KOPT-K1 (cell line): ENCODE data around the gene DSTN.

Experiments
- H3K27ac ChIP-seq: fragments of 200-600 bp; sonication (generic); 2 replicates; pipeline ENCODE4 v1.5.1; 2016; ENCODE audit warnings: antibody characterized with exemption, mild to moderate bottlenecking, low read depth, low read length; ENCODE audit not compliant: poor library complexity, severe bottlenecking
- H3K36me3 ChIP-seq: fragments of 200-600 bp; sonication (generic); 2 replicates; pipeline ENCODE4 v1.5.1; 2017; ENCODE audit warnings: antibody characterized with exemption, mild to moderate bottlenecking, low read length, moderate library complexity; ENCODE audit not compliant: insufficient read depth
- H3K9me3 ChIP-seq: fragments of 200-600 bp; sonication (generic); 2 replicates; pipeline ENCODE4 v1.5.1; 2017; ENCODE audit warnings: antibody characterized with exemption, low read length, mild to moderate bottlenecking; ENCODE audit not compliant: insufficient read depth, poor library complexity, severe bottlenecking

The DSTN gene

GRCh38 chr20:17569616-17570346 lies at the start of gene DSTN:
TSS of gene DSTN (plus strand) at chr20:17570075. CDS start at chr20:17570209, 134 bp downstream.
- peak within 1 kb of the TSS; percentile 64 for H3K27ac ChIP-seq

DNA sequence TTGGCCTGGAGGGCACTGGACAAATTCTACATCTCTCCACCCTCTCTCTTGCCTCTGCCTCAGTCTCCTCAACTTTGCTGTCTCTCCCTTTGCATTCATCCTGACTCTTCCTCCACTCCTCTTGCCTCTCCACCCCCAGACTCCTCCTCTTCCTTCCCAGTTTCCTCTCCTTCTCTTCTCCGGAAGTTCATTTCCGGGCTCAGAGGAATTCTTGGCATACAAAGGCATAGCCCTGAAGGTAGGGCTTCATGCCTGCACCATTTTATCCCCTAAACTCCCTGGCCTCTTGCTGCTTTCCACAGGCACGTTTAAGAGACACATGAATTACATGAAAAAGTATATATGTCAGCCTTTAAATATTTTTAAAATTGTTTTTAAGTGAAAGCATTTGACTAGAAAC lies 49.3 kb upstream of the DSTN start:
- no peaks in the 10 kb centered on the region for H3K9me3 ChIP-seq
- no peaks in the 10 kb centered on the region for H3K36me3 ChIP-seq
- no peak overlapping the region for H3K27ac ChIP-seq

More at GRCh38 chr20:17569616-17570346, at the start of gene DSTN:
- Histone ChIP-seq H3K36me3 (no peaks in the 10 kb centered on the region), H3K9me3 (no peaks in the 10 kb centered on the region)

GRCh38 chr20:17522528-17522927 lies 47.3 kb upstream of the DSTN start:
- Histone ChIP-seq H3K9me3 (no peaks in the 10 kb centered on the region), H3K27ac (no peak overlapping the region), H3K36me3 (no peaks in the 10 kb centered on the region)

- H3K9me3 ChIP-seq = no peaks in the 10 kb centered on the region
- H3K27ac ChIP-seq = no peak overlapping the region
- no peaks in the 10 kb centered on the region for H3K36me3 ChIP-seq
Measured at GRCh38 chr20:17523326-17523725, 46.5 kb upstream of the DSTN start.

- Histone ChIP-seq H3K9me3 (no peaks in the 10 kb centered on the region), H3K27ac (no peak overlapping the region), H3K36me3 (no peaks in the 10 kb centered on the region)
Measured at GRCh38 chr20:17524560-17524959, 45.3 kb upstream of the DSTN start.

- Histone ChIP-seq H3K36me3 (no peaks in the 10 kb centered on the region), H3K27ac (no peak overlapping the region)
Measured at GRCh38 chr20:17525132-17525531, 44.7 kb upstream of the DSTN start.

GRCh38 chr20:17525650-17526049 lies 44.2 kb upstream of the DSTN start:
- H3K9me3 ChIP-seq = no peaks in the 10 kb centered on the region
- H3K36me3 ChIP-seq = no peaks in the 10 kb centered on the region
- no peak overlapping the region for H3K27ac ChIP-seq

More at GRCh38 chr20:17525132-17525531, 44.7 kb upstream of the DSTN start:
- no peaks in the 10 kb centered on the region for H3K9me3 ChIP-seq

DNA sequence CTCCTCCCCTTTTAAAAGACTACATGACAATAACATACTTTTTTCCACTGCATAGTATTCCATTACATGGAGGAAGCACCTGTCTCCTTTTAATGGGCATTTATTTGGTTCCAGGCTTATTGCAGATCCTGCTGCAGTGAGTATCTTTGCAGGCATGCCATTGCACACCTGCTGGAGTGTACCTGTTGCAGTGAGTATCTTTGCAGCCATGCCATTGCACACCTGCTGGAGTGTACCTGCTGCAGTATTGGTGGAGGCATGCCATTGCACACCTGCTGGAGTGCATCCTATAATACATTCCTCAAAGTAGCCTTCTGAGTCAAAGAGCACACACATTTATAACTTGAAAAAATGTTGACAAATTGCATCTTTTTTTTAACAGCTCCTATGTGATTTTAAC lies 40.3 kb upstream of the DSTN start:
- H3K36me3 ChIP-seq = no peaks in the 10 kb centered on the region
- H3K27ac ChIP-seq = no peak overlapping the region
- no peaks in the 10 kb centered on the region for H3K9me3 ChIP-seq

- no peak overlapping the region for H3K27ac ChIP-seq
- H3K9me3 ChIP-seq = no peaks in the 10 kb centered on the region
- no peaks in the 10 kb centered on the region for H3K36me3 ChIP-seq
Measured at GRCh38 chr20:17530153-17530552, 39.7 kb upstream of the DSTN start.

DNA sequence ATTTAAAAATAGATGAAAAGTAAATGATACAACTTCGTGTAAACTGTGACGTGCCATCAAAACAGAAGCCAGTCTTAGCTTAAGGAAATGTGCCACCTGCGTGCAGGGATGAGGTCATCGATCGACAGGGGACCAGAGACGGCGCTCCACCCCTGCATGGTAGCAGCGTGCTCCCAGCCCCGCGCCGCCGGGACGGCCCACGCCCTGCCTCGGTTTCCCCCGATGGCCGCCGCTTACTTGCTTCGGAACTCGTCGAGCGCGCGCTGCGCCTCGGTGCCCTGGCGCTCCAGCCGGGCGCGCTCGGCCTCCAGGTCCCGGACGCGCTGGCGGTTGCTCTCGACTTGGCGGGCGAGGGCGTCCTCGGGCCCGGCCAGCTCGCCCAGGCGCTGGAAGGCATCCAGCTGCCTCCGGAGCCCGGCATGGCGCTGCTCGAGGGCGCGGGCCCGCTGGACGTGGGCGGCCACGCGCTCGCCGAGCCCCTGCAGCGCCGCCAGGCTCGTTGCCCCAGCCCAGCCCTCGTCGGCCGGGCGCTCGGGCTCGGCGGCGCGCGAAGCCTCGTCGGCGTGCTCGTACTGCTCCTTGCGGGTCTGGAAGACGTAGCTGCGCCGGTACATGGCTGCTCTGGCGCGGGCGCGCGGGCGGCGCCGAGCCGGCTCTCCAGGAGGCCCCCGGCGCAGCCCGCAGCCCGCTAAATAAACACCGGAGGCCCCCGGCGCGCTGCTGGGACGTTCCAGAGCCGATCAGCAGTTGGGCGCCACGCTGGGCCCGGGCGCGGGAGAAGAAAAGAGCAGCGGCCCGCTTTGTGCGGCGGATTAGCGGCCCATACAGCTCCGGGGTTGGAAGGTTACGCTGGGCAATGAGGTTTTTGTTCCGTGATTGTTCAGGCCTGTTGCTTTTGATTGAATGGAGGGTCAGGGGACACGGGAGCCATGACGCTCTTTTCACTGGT lies 38.9 kb upstream of the DSTN start, which contains the start of gene BFSP1:
BFSP1 (minus strand) TSS at position 664 of the 949 bp plus-strand sequence; CDS start at position 614, 50 bp downstream.
- no peak within 1 kb of the TSS for H3K27ac ChIP-seq

GRCh38 chr20:17531665-17532025 lies 38.2 kb upstream of the DSTN start:
- H3K9me3 ChIP-seq = no peaks in the 10 kb centered on the region
- no peak overlapping the region for H3K27ac ChIP-seq
- no peaks in the 10 kb centered on the region for H3K36me3 ChIP-seq

More for the DNA sequence above, 38.9 kb upstream of the DSTN start, which contains the start of gene BFSP1:
- H3K36me3 ChIP-seq = no peaks in the 10 kb centered on the region
- H3K9me3 ChIP-seq = no peaks in the 10 kb centered on the region

DNA sequence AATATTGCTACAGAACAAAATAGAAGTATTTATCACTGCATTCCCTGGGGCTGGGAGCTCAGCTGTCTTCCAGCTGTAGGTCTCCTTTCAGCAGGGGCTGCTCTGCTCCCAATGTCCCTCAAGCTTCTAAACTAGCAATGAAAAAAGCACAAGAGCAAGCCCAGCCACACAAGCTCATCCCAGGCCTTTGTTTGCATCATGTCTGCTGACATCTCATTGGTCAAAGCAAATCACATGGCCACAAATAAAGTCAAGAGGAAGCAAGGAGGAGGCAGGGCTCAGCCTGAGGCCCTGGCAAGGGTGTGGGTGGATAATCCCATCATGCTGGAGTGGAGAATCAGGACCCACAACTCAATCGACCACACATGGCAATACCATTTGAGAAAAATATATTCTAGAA lies 36.5 kb upstream of the DSTN start:
- Histone ChIP-seq H3K9me3 (no peaks in the 10 kb centered on the region), H3K27ac (no peak overlapping the region), H3K36me3 (no peaks in the 10 kb centered on the region)

- no peaks in the 10 kb centered on the region for H3K9me3 ChIP-seq
- H3K36me3 ChIP-seq = no peaks in the 10 kb centered on the region
- no peak overlapping the region for H3K27ac ChIP-seq
Measured at GRCh38 chr20:17534077-17534476, 35.8 kb upstream of the DSTN start.

GRCh38 chr20:17536944-17537444 lies 32.9 kb upstream of the DSTN start:
- H3K36me3 ChIP-seq = no peaks in the 10 kb centered on the region
- H3K9me3 ChIP-seq = no peaks in the 10 kb centered on the region
- no peak overlapping the region for H3K27ac ChIP-seq

DNA sequence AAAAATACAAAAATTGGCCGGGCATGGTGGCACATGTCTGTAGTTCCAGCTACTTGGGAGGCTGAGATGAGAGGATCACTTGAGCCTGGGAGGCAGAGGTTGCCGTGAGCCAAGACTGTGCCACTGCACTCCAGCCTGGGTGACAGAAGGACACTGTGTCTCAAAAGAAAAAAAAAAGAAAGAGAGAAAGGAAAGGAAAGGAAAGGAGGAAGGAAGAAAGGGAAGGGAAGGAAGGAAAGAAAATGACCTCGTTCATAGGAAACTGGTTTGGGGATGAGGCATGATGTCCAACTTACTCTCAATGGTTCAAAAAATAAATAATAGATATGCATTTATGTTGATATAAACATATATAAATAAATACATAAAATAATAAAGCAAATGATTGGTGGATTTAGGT lies 31.9 kb upstream of the DSTN start:
- no peak overlapping the region for H3K27ac ChIP-seq
- H3K9me3 ChIP-seq = no peaks in the 10 kb centered on the region
- H3K36me3 ChIP-seq = no peaks in the 10 kb centered on the region
